IPS-NIHi11 (cell line): ENCODE measurements around the gene FAM209B.
"Not testable (repeated sequence)": the region's sequence is repeated elsewhere in the genome, so short reads cannot be mapped to it uniquely, and the experiment has no call there.

ENCODE experiments used
- DNase-seq: peaks from one replicate; pipeline ENCODE4 v3.0.0; 2012; ENCODE audit warnings: mixed read lengths, low spot score

FAM209B gene

DNA sequence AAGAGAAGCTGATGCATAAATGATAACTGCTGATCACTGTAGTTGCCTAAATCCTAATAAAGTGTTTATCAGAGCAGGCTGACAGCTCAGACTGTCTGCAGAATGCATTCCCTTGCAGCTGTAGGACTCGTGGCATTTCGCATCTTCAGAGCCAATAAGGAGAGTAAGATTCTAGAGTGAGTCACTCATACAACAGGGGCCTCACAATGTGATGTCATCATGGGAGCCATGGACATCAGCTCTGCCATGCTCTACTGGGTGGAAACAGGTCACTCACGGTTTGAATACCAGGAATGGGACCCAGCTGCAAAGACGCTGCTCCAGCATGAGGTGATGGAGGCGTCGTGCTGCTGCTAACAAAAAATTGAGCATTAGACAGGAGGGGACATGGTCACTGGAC lies 7.4 kb downstream of the FAM209B start:
- no peak for DNase-seq

DNA sequence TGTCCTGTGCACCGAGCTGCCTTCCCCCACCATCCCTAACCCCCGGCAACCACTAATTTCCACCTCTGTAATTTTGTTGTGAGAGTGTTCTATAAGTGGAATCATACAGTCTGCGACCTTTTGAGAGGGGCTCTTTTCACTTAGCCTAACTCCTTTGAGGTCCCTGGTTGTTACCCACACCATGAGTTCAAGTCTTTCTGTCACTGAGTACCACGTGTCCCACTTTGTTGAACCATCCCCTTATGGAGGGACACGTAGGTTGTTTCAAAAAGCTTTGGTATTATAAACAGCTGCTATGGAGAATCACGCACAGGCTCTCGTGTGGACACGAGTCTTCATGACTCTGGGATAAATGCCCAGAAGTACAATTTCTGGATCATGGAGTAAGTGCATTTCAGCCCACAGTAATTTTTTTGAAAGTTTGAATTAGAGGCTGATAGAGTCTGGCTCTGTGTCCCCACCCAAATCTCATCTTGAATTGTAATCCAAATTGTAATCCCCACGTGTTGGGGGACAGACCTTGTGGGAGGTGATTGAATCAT lies 9.5 kb downstream of the FAM209B start:
- no peak for DNase-seq

DNA sequence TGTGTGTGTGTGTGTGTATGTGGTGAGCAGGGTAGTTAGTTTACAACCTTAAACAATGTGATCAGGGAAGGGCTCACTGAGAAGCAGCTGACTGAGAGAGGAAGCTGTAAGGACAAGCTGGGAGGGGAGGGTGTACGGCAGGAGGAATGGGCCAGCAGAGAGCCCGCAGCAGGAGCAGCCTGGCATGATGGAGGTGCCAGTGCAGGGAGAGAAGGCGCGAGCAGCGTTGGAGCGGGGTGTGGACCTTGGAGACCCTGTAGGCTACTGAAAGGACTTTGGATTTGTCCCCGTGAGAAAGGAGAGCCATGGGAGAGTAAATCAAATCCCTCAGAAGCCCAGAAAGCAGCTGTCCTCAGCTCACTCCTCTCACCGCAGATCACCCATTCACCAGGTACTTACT lies 18.5 kb downstream of the FAM209B start:
- no peak for DNase-seq

DNA sequence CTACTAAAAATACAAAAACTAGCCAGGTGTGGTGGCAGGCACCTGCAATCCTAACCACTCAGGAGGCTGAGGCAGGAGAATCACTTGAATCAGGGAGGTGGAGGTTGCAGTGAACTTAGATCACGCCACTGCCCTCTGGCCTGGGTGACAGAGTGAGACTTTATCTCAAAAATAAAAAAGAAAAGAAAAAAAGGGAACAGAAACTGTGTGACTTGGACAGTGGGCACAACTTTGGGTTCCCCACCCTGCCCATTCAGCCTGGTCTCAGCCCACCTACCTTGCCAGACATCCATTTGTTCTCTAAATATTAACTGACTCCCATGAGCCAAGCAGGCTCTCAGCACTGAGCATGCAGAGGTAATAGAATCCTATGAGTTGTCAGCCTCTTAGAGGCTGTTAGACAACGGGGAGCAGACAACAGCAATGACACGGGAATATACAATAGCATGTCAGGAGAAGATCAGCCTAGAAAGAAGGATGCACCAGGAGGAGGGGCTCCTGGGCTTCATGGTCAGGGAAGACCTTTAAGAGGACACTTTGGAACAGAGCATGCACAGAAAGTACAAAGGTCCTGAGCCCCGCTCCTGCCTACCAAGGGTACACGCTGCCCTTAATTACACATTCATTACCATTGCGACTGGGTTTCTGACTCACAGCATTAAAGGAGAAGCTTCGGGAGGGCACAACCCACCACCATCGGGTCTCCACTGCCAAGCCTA lies 20.0 kb downstream of the FAM209B start:
- DNase-seq, result no peak

DNA sequence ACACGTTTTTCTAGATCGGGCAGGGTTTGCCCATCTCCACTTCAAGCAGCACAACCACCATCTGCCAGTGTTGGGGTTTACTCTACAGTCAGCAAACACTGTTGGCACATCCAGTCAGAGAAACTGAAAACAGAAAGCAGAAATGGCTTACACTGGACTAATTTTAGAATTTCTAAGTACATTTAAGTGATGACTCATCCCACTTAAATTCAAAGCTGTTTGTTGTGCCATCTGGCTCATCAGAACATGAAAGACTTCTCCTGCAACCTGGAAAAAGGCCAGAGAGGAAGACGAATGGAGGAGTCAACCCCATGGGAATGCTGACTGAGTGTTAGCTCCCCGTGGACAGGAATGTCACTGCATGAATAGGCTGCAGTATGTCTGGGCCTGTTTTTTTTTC lies 21.8 kb downstream of the FAM209B start:
- DNase-seq, result peak; percentile 41

DNA sequence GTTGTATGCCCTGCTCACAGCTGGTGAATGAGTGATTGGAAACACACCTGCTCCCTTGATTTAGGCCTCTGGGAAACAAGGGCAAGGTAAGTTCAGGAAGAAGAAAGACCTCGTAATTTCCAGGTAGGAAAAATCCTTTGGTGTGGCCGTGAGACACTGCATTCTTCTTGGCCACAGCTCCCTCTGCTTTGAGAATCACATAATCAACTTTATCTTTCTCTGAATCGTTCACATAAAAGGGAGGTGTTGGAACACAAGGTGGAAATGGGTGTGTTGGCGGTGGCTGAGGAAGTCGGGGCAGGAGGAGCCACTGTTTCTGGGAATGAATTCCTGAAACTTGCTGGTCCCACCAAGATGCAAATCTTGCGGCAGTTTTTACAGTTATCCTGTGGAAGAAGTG lies 25.9 kb downstream of the FAM209B start:
- no peak for DNase-seq

DNA sequence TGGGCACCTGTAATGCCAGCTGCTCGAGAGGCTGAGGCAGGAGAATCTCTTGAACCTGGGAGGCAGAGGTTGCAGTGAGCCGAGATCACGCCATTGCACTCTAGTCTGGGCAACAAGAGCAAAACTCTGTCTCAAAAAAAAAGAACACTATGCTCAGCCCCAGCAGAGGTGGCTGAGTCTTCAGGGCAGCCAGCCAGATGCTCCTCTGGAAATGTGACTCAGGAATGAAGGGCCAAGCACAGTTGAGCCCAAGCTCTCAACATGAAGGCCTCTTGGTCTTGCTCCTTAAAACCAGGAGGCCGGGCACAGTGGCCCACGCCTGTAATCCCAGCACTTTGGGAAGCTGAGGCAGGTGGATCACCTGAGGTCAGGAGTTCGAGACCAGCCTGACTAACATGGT lies 31.5 kb downstream of the FAM209B start:
- not testable (repeated sequence) for DNase-seq

DNA sequence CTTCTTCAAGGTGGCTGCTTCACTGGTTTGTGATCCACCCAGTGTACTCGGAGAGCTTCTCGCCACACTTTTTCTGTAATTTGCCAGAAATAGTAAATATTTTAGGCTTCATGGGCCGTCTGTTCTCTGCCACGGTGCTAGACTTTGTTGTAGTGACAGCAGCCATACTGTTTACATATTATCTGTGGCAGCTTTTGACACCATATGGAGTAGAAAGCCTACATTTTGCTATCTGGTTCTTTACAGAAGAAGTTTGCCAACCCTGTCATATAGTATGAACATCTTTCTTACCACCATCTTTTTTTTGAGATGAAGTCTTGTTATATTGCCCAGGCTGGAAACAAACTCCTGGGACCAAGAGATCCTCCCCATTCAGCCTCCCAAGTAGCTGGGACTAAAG lies 32.5 kb downstream of the FAM209B start:
- DNase-seq, result no peak

DNA sequence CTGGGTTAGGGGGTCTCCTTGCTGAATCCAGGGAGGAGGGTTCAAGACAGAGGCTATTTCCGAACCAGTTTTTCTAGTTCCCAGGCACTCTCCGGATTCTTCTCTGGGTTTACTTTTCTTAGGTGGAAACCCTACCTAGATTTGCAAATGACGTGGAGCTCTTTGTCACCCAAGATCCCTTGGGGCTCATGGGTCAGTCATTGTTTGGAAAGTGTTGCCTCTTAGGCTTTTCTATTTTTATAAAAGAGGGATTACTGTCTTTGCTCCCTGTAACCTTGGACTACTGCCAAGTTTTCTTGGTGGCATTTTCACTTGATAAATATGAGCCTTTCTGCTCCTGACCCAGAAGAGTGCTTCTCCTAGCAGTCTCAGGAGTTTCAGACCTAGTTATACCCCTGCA lies 33.6 kb downstream of the FAM209B start:
- no peak for DNase-seq

DNA sequence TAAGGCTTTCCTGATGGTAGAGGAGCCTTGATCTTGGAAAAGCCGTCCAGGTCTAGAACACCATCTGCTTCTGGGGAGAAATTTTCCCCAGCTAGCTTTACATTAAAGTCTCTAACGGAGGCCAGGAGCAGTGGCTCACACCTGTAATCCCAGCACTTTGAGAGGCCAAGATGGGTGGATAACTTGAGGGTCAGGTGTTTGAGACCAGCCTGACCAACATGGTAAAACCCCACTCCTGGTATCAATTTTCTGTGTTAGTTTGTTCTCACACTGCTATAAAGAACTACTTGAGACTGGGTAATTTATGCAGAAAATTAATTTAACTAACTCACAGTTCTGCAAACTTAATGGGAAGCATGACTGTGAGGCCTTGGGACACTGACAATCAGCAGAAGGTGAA lies 37.8 kb downstream of the FAM209B start:
- no peak for DNase-seq

DNA sequence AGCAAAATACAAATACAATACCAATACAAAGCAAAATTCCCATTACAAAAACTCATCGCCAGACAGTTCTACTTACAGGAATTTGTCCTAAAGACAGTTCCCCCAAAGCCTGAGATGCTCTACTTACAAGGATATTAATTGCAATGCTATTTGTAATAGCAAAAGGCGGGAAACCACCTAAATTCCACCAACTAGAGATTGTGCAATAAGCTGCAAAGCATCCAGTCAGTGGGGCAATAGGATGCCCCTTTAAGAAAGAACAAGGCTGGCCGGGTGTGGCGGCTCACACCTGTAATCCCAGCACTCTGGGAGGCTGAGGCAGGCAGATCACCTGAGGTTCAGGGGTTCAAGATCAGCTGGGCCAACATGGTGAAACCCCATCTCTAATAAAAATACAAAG lies 39.1 kb downstream of the FAM209B start:
- no peak for DNase-seq

DNA sequence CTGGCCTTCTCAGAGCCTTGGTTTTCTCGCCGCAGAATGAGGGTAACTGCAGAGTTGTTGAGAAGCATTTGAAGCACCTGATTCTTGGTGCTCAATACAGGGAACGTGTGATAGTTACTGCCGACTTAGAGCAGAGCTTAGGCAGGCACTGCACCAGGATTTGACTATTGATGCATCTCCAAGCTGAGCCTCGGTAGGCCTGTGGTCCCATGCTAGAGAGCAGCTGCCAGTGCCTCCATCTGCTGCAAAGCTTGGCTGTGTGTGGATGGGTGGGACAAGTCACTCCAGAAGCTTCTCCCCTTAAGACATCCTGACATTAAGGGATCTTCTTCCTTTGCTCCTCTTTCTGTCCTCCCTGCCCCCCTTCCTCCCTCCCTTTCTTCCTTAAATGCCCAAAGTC lies 40.9 kb downstream of the FAM209B start:
- no peak for DNase-seq

DNA sequence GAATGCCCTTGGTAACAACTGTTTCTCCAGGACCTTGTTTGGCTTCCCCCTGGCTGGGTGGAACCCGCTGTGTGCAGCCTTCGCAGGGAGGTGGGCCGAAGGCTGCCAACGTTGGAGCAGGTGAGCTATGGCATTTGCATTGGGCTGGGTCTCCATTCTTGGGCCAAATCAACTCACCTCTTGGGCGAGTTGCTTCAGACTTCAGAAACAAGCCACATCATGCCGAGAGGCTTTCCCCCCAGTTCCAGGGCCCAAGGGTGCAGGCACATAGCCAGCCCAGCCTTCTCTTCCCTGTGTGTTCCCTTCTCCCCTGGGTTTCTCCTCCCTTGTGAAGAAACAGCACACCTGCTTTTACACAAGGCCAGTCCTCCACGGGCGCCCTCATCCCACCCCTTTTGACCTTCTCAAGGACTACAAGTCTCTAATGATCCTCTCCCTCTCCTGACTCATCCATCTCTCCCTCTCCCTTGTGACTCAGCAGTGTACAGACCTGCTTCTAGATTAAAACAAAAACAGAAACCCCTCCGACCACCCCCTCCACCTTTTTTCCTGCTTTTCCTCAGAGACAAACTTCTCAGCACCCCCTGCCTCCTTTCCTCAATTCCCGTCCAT lies 41.6 kb downstream of the FAM209B start:
- DNase-seq, result no peak

DNA sequence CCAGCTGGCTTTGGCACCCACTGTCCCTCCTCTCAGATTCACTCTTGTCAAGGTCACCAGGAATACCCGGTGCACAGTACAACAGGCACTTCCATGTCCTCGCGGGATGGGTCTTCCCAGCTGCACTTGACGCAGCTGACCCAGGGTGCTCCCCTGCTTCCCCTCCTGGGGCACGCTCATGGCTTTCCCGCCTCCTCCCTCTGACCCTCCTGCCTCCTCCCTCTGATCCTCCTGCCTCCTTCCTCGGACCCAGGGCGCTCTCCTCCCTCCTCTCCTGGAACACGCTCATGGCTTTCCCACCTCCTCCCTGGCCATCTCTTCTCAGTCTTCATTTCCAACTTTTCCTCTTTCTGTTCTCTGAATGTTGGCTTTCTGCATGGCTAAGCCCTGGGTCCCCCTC lies 42.1 kb downstream of the FAM209B start:
- DNase-seq, result no peak

DNA sequence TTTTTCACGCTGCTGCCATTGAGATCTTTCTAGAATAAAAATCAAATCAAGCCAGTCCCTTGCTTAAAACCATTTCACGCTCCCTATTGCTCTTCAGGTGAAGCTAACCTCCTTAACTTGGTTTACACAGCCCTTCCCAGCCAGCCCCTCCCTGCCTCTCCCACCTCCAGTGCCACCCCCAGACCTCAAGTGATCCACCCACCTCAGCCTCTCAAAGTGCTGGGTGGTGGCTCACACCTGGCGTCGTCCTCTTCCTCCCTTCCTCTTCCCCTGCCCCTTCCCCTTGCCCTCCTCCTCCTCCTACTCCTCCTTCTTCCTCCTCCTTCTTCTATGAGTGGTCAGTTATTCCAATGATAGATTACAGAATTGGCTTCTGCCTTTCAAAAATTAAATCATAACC lies 42.9 kb downstream of the FAM209B start:
- no peak for DNase-seq

DNA sequence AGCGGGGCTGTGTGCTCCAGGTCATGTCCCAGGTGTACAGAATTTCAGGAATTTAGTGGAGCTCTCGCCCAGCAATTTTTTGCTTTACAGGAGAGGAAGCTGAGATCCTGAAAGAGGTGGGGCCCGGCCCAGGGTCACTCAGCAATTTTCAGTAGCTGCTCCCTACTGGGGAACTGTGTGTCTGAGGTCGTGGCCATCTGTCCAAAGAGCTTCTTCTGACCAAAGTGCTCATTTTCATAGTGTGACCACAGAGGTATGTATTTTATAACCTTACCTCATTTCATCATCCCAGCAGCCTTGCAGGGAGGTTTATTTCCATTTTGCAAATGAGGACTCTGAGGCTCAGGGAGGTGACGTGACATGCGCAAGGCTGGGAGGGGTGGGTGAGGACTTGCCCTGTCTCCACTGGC lies 46.3 kb downstream of the FAM209B start:
- no peak for DNase-seq

DNA sequence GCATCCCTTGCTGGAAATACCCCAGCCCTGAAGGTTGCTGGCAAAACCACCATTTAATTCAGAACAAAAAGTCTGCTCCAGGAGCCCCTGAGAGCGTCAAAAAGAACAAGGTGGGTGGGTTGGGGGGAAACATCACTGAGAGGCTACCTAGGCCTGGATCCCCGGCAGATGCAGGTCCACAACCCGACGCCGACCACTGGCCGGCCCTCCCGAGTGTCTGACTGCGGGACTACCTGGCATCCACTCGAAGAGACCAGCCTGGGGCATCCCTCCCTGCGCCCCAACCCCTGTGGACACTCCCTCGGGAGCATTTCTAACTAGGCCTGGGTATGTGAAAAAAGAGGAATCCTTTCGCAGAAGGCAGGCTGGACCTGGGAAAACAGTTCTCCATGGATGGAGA lies 47.2 kb downstream of the FAM209B start:
- no peak for DNase-seq

DNA sequence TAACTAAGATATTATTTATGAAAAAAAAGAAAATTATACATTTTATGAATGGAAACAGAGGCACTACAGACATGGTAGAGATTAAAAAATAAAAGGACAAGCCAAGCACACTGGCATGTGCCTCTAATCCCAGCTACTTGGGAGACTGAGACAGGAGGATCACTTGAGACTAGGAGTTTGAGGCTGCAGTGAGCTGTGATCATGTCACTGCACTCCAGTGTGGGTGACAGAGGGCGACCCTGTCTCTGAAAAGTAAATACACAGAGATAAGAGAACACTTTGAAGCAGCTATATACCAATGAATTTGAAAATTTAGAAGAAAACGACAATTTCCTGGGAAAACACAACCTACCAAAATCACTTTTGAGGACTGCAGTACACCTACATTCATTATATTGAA lies 48.7 kb downstream of the FAM209B start:
- DNase-seq, result no peak

DNA sequence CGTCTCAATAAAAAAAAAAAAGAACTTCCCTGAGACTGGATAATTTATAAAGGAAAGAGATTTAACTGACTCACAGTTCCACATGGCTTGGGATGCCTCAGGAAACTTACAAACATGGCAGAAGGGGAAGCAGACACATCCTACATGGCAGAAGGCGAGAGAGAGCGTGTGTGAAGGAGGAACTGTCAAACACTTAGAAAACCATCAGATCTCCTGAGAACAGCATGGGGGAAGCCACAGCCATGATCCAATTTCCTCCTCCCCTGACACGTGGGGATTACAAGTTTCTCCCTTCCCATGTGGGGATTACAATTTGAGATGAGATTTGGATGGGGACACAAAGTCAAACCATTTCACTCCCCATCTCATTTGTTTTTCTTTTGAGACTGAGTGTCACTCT lies 49.5 kb downstream of the FAM209B start:
- no peak for DNase-seq

DNA sequence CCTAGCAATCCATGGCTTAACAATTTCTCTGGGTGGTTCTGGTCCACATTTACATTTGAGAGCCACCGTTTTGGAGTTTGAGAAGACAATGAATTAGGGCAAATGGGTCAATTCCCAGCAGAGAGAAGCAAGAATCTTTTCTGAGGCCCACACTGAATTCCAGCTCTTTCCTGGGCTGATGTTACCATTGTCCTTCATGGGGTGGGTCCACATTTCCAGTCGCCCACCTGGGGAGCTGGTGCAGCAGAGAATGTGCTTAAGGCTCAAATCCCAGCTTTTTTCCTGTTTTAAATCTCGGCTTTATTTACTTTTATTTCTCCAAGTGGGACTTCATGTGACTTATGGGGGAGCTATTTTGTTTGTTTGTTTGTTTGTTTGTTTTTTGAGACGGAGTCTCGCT lies 51.9 kb downstream of the FAM209B start:
- no peak for DNase-seq
